ENCODE results near the gene DYNAP. TPM values are rescaled to one million over a fixed set of nuclear protein-coding genes. Genes with fewer than 3 reads are reported as not detected.

The DYNAP gene
- total RNA-seq, 4 donors from 2014 or later = not detected

DNA sequence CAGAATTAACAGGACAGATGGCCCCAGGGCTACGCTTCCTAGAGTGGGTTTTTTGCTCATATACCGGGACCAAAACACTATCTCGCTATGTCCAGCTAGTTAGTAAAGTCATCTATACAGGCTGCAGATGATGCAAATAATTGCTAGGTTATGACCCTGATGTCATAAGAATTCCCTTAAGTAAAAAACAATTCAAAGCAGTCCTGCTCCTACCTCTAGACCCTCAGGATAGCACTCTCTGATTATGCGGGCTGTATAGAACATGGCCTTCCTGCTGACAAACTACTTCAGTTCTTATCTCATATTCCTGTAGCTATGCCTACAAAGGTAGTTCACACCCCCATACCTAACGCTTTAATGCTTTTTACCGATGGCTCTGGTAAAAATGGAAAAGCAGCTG is 13.2 kb downstream of the DYNAP start:
- H3K4me3 ChIP-seq = no peak overlapping the region
- no peaks in the 10 kb centered on the region for H3K9me3 ChIP-seq

DNA sequence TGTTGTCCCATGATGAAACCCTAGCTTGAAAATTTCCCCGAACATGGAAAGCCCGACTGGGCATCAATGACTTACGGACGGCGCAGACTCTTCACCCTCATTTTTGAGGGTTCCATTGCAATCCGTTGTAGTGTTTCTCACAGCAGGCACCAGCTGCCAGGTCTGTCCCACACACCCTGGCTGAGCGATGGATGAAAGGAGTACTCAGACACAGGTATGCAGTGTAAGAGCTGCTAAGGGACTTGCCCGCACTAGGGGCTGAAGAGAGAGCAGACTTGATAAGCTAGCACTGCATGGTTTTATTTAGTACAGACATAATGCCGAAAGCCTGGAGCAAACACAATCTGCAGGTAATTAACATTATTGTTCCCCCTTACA is 15.8 kb downstream of the DYNAP start:
- Histone ChIP-seq H3K27ac (peak overlapping the region in 3 of 4 donors; percentile 73 to 85 (median 83)), H3K36me3 (no peaks in the 10 kb centered on the region), H3K4me3 (peak overlapping the region in 2 of 4 donors; percentile 8 to 39), H3K27me3 (no peaks in the 10 kb centered on the region), H3K4me1 (peaks cover 0 to 5% (median 0%) of the 10 kb centered on the region in 4 donors), H3K9me3 (no peaks in the 10 kb centered on the region)
- DNase-seq = no peak
- TF ChIP-seq, protein P1, sequence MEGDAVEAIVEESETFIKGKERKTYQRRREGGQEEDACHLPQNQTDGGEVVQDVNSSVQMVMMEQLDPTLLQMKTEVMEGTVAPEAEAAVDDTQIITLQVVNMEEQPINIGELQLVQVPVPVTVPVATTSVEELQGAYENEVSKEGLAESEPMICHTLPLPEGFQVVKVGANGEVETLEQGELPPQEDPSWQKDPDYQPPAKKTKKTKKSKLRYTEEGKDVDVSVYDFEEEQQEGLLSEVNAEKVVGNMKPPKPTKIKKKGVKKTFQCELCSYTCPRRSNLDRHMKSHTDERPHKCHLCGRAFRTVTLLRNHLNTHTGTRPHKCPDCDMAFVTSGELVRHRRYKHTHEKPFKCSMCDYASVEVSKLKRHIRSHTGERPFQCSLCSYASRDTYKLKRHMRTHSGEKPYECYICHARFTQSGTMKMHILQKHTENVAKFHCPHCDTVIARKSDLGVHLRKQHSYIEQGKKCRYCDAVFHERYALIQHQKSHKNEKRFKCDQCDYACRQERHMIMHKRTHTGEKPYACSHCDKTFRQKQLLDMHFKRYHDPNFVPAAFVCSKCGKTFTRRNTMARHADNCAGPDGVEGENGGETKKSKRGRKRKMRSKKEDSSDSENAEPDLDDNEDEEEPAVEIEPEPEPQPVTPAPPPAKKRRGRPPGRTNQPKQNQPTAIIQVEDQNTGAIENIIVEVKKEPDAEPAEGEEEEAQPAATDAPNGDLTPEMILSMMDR (IDR thresholded peaks at IDR 0.05) = no peak
- TF ChIP-seq POLR2A (IDR thresholded peaks at IDR 0.05) = no peak

More for the DNA sequence above, 13.2 kb downstream of the DYNAP start:
- H3K4me1 ChIP-seq = peaks cover 0 to 5% (median 0%) of the 10 kb centered on the region in 4 donors
- H3K36me3 ChIP-seq = no peaks in the 10 kb centered on the region
- no peak overlapping the region for H3K27ac ChIP-seq
- no peak for DNase-seq
- H3K27me3 ChIP-seq = no peaks in the 10 kb centered on the region
- TF ChIP-seq, protein P1 (IDR thresholded peaks at IDR 0.05) = no peak
- no peak for TF ChIP-seq POLR2A (IDR thresholded peaks at IDR 0.05)

DNA sequence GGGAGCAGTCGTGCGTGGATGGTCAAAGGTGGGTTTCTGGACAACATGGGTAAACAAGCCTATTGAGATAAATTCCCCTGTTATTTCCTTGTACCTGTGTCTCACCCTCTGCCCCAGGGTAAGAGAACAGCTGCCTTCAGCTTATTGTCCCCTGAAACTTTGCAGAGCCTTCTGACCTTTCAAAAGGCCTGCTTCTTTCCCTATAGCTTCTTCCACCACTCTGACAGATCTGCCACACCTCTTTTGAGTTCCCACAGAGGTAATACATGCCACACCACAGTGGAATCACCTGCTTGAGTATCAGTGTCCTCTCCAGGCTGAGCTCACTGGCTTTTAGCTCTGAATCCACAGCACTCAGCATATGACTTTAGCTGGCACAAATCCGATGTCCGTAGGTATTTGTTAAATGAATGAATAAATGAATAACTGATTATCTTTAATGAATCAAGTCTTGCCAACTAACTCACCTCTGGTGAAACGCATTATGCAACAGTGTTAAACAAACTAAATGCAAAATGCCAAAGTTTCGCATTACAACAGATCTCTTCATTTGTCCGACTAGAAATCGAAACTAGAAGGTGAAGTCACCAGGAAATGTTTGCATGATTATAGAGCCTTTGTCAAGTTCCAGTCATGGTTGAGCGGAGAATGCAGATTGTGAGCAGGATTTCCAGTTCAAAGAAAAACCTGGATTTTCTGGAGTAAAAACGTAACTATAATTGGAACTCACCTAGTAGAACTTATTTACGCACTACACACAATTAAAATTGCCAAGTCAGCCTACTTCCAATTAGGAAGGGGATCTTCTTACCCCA is 16.4 kb downstream of the DYNAP start:
- H3K36me3 ChIP-seq = no peaks in the 10 kb centered on the region
- no peaks in the 10 kb centered on the region for H3K27me3 ChIP-seq
- TF ChIP-seq POLR2A (IDR thresholded peaks at IDR 0.05) = peak; percentile 29 to 32
- TF ChIP-seq, protein P1 (IDR thresholded peaks at IDR 0.05) = no peak
- no peaks in the 10 kb centered on the region for H3K9me3 ChIP-seq
- H3K4me3 ChIP-seq = peak overlapping the region in 2 of 4 donors; percentile 39 to 40
- peak overlapping the region in 3 of 4 donors; percentile 73 to 85 (median 83) for H3K27ac ChIP-seq
- peak in 2 of 3 donors; percentile 52 to 63 for DNase-seq
- peaks cover 0 to 5% (median 0%) of the 10 kb centered on the region in 4 donors for H3K4me1 ChIP-seq

DNA sequence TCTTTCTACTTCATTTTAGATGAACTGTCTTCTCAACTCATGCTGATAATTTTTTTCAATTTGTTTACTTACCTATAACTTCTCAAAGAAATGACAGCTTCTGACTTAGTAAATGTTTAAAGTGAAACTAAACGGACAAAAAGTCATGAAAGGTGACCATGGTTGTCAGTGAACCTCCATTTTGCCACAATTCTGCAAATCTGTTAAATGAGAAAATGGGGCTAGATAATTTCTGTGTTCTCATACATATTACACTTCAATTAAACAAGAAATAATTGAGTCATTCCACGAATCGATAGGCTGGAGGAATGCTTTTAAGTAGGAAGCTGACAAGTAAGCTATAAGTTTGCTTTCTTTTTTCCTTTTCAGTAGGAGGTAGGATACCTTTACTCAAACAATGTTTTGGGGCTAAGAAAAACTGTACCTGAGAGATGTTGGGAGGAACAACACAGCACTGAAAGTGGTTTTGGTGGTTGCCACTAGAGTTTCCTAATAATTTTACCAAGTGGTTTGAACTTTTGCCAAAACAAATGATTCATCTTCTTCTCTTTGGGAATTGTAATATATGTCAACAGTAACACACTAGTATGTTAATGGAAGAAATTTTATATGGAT is 17.1 kb downstream of the DYNAP start:
- Histone ChIP-seq H3K9me3 (no peaks in the 10 kb centered on the region), H3K27me3 (no peaks in the 10 kb centered on the region), H3K36me3 (no peaks in the 10 kb centered on the region), H3K27ac (peak overlapping the region in 3 of 4 donors; percentile 73 to 85 (median 83)), H3K4me3 (peak overlapping the region in 2 of 4 donors; percentile 39 to 40), H3K4me1 (peaks cover 0 to 5% (median 0%) of the 10 kb centered on the region in 4 donors)
- TF ChIP-seq, protein P1 (IDR thresholded peaks at IDR 0.05) = no peak
- TF ChIP-seq POLR2A (IDR thresholded peaks at IDR 0.05) = no peak
- DNase-seq = no peak

DNA sequence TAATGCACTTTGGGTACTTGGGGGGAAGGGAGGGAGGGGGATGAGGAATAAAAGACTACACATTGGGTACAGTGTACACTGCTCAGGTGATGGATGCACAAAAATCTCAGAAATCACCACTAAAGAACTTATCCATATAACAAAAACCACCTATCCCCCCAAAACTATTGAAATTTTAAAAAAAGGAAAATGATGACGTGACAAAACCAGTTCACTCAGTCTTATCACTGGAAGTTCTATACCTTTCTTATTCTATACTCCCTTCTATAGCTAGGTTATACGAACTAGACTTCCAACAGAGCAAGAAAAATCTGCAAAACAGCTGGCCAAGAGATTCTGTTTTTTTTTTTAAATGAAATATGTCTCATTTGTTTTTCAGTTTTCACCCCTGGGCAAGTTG is 20.8 kb downstream of the DYNAP start:
- Histone ChIP-seq H3K27me3 (no peaks in the 10 kb centered on the region), H3K9me3 (no peaks in the 10 kb centered on the region), H3K4me1 (peaks cover 0 to 5% (median 0%) of the 10 kb centered on the region in 4 donors), H3K36me3 (no peaks in the 10 kb centered on the region), H3K4me3 (no peak overlapping the region), H3K27ac (no peak overlapping the region)
- TF ChIP-seq, protein P1 (IDR thresholded peaks at IDR 0.05) = no peak
- TF ChIP-seq POLR2A (IDR thresholded peaks at IDR 0.05) = no peak
- DNase-seq = no peak

Data from Peyer's patch (tissue), 4 donors.